K562 (cell line): ENCODE results near the gene ASIC1. TPM values are rescaled to one million over a fixed set of nuclear protein-coding genes. Genes with fewer than 3 reads are reported as not detected.

ENCODE experiments used
- ATAC-seq: fragments of 200-7000 bp; cut with Tn5 transposase; 3 replicates; pipeline ENCODE4 v1.9.1; 2020; ENCODE audit warnings: moderate library complexity
- BruUV-seq: library from RNA; stranded (reverse); fragments of 400-500 nt; replicated peaks from 2 replicates; lab custom pipeline; 2021; lab: Mats Ljungman, UMichigan
- CTCF ChIA-PET: fragments of 300-600 bp; formaldehyde crosslinking; extraction: SDS; loops from one replicate; lab custom pipeline; 2021; ENCODE audit warnings: low intra/inter-chr PET ratio; lab: Yijun Ruan, JAX
- POLR2A ChIA-PET: fragments of 300-600, 350-650 bp; sonication (Branson Sonifier 250); formaldehyde crosslinking; extraction: SDS; loops from one replicate; lab custom pipeline; 2021; ENCODE audit warnings: antibody characterized with exemption, inconsistent platforms; lab: Yijun Ruan, JAX
- DNase-seq, 4 experiments: peaks; one replicate each; pipeline versions ENCODE4 v3.0.0 to v3.0.0-alpha.2; 2011 to 2018; ENCODE audit warnings: low spot score in 3 of 4, mixed read lengths in 3 of 4; ENCODE audit errors: extremely low read depth in 1 of 4
- FAIRE-seq: peaks from 2 replicates; lab custom pipeline; 2011; peaks lifted over from hg19 to GRCh38; lab: Jason Lieb, UNC
- H2AFZ ChIP-seq: 2 replicates; pipeline ENCODE4 v1.6.0; 2011; ENCODE audit warnings: low read depth, low read length, control low read depth, inconsistent platforms
- H3K27ac ChIP-seq: fragments of 200-600 bp; 3 replicates; pipeline ENCODE4 v1.8.0; 2011; ENCODE audit warnings: low read depth, mild to moderate bottlenecking, control low read depth, inconsistent platforms, low read length, moderate library complexity, mixed read lengths; ENCODE audit errors: extremely low read depth
- H3K27me3 ChIP-seq, 2 experiments: fragments of 300-600 bp in 1 of 2; 2 replicates in 1 of 2; 3 replicates in 1 of 2; pipeline versions ENCODE4 v1.6.0 to v1.8.0; 2011; ENCODE audit warnings: inconsistent platforms in 2 of 2, low read length in 2 of 2, mild to moderate bottlenecking in 1 of 2, mixed read lengths in 1 of 2, moderate library complexity in 1 of 2; ENCODE audit not compliant: control insufficient read depth in 2 of 2, insufficient read depth in 2 of 2
- H3K36me3 ChIP-seq: fragments of 300-600 bp; 3 replicates; pipeline ENCODE4 v1.8.0; 2011; ENCODE audit warnings: mild to moderate bottlenecking, low read length, inconsistent platforms; ENCODE audit not compliant: control insufficient read depth, insufficient read depth
- H3K4me1 ChIP-seq, 2 experiments: fragments of 200-600 bp in 1 of 2; replicated peaks in 1 of 2; 2 replicates in 1 of 2; 3 replicates in 1 of 2; pipeline versions ENCODE4 v1.5.1 to v1.8.0; 2011; ENCODE audit warnings: inconsistent platforms in 2 of 2, low read length in 2 of 2, mild to moderate bottlenecking in 1 of 2, mixed read lengths in 1 of 2, moderate library complexity in 1 of 2; ENCODE audit not compliant: control insufficient read depth in 2 of 2, insufficient read depth in 2 of 2
- H3K4me2 ChIP-seq: 2 replicates; pipeline ENCODE4 v1.6.1; 2011; ENCODE audit warnings: low read length, control low read depth, inconsistent platforms, mixed read lengths; ENCODE audit not compliant: insufficient read depth
- H3K4me3 ChIP-seq: fragments of 200-600 bp; sonication (generic), shearing (Covaris generic); 2 replicates; pipeline ENCODE4 v1.5.1; 2016; ENCODE audit warnings: control low read depth, inconsistent platforms
- H3K79me2 ChIP-seq: fragments of 200-600 bp; 3 replicates; pipeline ENCODE4 v1.8.0; 2011; ENCODE audit warnings: low read length, inconsistent platforms; ENCODE audit not compliant: control insufficient read depth, insufficient read depth
- H3K9ac ChIP-seq, 2 experiments: 2 replicates each; pipeline versions ENCODE4 v1.6.0 to v1.6.1; 2011; ENCODE audit warnings: low read depth in 2 of 2, low read length in 2 of 2, control low read depth in 1 of 2, inconsistent platforms in 1 of 2, mild to moderate bottlenecking in 1 of 2, mixed read lengths in 1 of 2; ENCODE audit not compliant: insufficient read depth in 1 of 2
- H3K9me1 ChIP-seq: one replicate; pipeline ENCODE4 v1.6.0; 2011; ENCODE audit warnings: inconsistent platforms, mild to moderate bottlenecking, low read length, moderate library complexity; ENCODE audit not compliant: control insufficient read depth, insufficient read depth
- H3K9me3 ChIP-seq: replicated peaks from 2 replicates; pipeline ENCODE4 v1.5.1; 2011; ENCODE audit warnings: low read depth, low read length, inconsistent platforms; ENCODE audit not compliant: control insufficient read depth, insufficient read depth
- H4K20me1 ChIP-seq: replicated peaks from 2 replicates; pipeline ENCODE4 v1.6.1; 2011; ENCODE audit warnings: low read length, inconsistent platforms, mixed read lengths; ENCODE audit not compliant: control insufficient read depth, insufficient read depth
- WGBS: fragments of 100-300 bp; shearing (Covaris generic); methylation state at CpG from one replicate; pipeline ENCODE4 v1.1.6; 2016; ENCODE audit warnings: low coverage, mixed read lengths; ENCODE audit not compliant: insufficient coverage; ENCODE audit errors: missing lambda C conversion rate; 5-methylcytosine and 5-hydroxymethylcytosine counted together
- in situ Hi-C: fragments of 300-500 bp; cut with MboI; formaldehyde crosslinking; loops from 4 replicates; pipeline ENCODE4 v1.15.0; 2018; ENCODE audit warnings: inconsistent platforms, mixed read lengths
- intact Hi-C: fragments of 100-400 bp; cut with micrococcal nuclease; formaldehyde crosslinking; loops from 2 replicates; pipeline ENCODE4 v1.14.2; 2022
- polyA plus RNA-seq, 8 experiments: library from polyadenylated mRNA; depleted of rRNA in 4 of 8; stranded (reverse) in 5 of 8; unstranded in 3 of 8; fragments of >200 nt; fragmentation: Nextera tagmentation in 2 of 8; fragmentation: Illumina TruSeq in 1 of 8; extraction: Ambion mirVana in 2 of 8; extraction: Trizol in 1 of 8; gene quantifications; 2 replicates each; pipeline versions ENCODE4 v1.2.1 to v1.2.3, GENCODE V29; 2011 to 2014; ENCODE audit warnings: inconsistent platforms in 1 of 8, missing spikeins in 1 of 8
- total RNA-seq, 7 experiments: library from RNA; depleted of rRNA in 6 of 7; stranded (reverse); fragments of >200 nt in 6 of 7; fragmentation: Illumina TruSeq in 2 of 7; extraction: Trizol in 2 of 7; gene quantifications; 2 replicates each; pipeline versions ENCODE4 v1.2.1 to v1.2.3, GENCODE V29; 2011 to 2021; ENCODE audit warnings: low replicate concordance in 1 of 7
- TF ChIP-seq, protein P1 (sequence below): fragments of 450-650 bp; IDR thresholded peaks from 2 replicates; pipeline ENCODE4 v1.6.1; 2016; ENCODE audit warnings: low read depth, mild to moderate bottlenecking, moderate library complexity
- TF ChIP-seq, protein P2 (sequence below): fragments of 450-650 bp; IDR thresholded peaks from 2 replicates; pipeline ENCODE4 v1.6.1; 2016
- TF ChIP-seq, protein P3 (sequence below), 2 experiments: fragments of 450-650 bp in 1 of 2; IDR thresholded peaks; 2 replicates each; pipeline ENCODE4 v1.6.1; 2011 to 2017; ENCODE audit warnings: low read depth in 2 of 2, antibody characterized with exemption in 1 of 2, borderline replicate concordance in 1 of 2, low read length in 1 of 2, mild to moderate bottlenecking in 1 of 2, mixed read lengths in 1 of 2; ENCODE audit not compliant: control insufficient read depth in 1 of 2

ASIC1 gene
- total and polyA plus RNA-seq, 9 of the 15 experiments (the other 6 are each of a cell fraction or from before 2014, with no cell fraction given), result 0.01 to 1.7 (median 0.45) TPM

DNA sequence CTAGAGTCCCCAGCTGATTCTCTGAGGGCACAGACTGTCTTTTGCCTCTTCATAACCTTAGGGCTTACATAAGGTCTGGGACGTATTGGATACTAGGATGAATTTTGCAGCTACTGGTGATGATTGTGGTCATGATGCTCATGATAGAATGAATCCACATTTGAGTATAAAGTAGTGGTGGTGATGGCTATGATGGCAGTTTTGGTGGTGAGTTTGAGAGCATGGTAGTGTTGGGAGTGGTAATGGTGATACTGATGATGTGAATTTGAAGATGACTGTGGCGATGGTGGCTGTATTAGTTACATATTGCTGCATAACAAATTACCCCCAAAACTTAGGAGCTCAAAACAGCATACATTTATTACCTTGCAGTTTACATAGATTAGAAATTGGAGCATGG, 14.1 kb upstream of the ASIC1 start:
- Histone ChIP-seq H3K9ac (no peak overlapping the region), H3K9me3 (no peaks in the 10 kb centered on the region), H3K27me3 (no peaks in the 10 kb centered on the region), H4K20me1 (0 out of 2 replicates have a peak, but pooled peaks cover 7% of the 10 kb centered on the region), H3K4me3 (no peak overlapping the region), H3K79me2 (no peaks in the 10 kb centered on the region), H3K36me3 (no peaks in the 10 kb centered on the region), H3K4me1 (peaks cover 31 to 37% of the 10 kb centered on the region in 2 experiments), H3K9me1 (no peaks in the 10 kb centered on the region), H2AFZ (no peak overlapping the region), H3K27ac (no peak overlapping the region)
- ChIA-PET CTCF (no interaction called here), POLR2A (no interaction called here)
- WGBS, result 76% methylated on average over 2 of the region's 2 CpGs
- in situ Hi-C loops, result no loop called here
- BruUV-seq, result no TSS peak
- no peak for DNase-seq
- TF ChIP-seq, protein P1, sequence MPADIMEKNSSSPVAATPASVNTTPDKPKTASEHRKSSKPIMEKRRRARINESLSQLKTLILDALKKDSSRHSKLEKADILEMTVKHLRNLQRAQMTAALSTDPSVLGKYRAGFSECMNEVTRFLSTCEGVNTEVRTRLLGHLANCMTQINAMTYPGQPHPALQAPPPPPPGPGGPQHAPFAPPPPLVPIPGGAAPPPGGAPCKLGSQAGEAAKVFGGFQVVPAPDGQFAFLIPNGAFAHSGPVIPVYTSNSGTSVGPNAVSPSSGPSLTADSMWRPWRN, result no peak
- TF ChIP-seq, protein P2, sequence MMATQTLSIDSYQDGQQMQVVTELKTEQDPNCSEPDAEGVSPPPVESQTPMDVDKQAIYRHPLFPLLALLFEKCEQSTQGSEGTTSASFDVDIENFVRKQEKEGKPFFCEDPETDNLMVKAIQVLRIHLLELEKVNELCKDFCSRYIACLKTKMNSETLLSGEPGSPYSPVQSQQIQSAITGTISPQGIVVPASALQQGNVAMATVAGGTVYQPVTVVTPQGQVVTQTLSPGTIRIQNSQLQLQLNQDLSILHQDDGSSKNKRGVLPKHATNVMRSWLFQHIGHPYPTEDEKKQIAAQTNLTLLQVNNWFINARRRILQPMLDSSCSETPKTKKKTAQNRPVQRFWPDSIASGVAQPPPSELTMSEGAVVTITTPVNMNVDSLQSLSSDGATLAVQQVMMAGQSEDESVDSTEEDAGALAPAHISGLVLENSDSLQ, result no peak
- TF ChIP-seq, protein P3, sequence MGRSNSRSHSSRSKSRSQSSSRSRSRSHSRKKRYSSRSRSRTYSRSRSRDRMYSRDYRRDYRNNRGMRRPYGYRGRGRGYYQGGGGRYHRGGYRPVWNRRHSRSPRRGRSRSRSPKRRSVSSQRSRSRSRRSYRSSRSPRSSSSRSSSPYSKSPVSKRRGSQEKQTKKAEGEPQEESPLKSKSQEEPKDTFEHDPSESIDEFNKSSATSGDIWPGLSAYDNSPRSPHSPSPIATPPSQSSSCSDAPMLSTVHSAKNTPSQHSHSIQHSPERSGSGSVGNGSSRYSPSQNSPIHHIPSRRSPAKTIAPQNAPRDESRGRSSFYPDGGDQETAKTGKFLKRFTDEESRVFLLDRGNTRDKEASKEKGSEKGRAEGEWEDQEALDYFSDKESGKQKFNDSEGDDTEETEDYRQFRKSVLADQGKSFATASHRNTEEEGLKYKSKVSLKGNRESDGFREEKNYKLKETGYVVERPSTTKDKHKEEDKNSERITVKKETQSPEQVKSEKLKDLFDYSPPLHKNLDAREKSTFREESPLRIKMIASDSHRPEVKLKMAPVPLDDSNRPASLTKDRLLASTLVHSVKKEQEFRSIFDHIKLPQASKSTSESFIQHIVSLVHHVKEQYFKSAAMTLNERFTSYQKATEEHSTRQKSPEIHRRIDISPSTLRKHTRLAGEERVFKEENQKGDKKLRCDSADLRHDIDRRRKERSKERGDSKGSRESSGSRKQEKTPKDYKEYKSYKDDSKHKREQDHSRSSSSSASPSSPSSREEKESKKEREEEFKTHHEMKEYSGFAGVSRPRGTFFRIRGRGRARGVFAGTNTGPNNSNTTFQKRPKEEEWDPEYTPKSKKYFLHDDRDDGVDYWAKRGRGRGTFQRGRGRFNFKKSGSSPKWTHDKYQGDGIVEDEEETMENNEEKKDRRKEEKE (IDR thresholded peaks at IDR 0.05; ENCODE audit: borderline replicate concordance in 1 of 2, control insufficient read depth in 1 of 2, low read depth in 2 of 2, low read length in 1 of 2), result no peak
- TF ChIP-seq, all 486 proteins: peak for 0
- no peak overlapping the region for H3K4me2 ChIP-seq
- ATAC-seq, result no peak
- no peak for FAIRE-seq
- intact Hi-C loops, result no loop called here
